Vagina (tissue), 2 donors: ENCODE measurements around the gene ISOC1.

Experiments
- POLR2AphosphoS5 ChIP-seq, 2 donors: sonication (generic); formaldehyde crosslinking; IDR thresholded peaks; one replicate each; pipeline ENCODE4 v1.9.0; 2017; ENCODE audit warnings: antibody characterized with exemption in 2 of 2, mild to moderate bottlenecking in 2 of 2, low read depth in 1 of 2; ENCODE audit not compliant: insufficient read depth in 1 of 2
- TF ChIP-seq, protein P1 (sequence below), 3 experiments: fragments of 450-650 bp in 2 of 3; fragments of 200-600 bp in 1 of 3; sonication (generic) in 1 of 3; IDR thresholded peaks; one replicate each; pipeline ENCODE4 v1.5.1; 2017 to 2019; ENCODE audit warnings: antibody characterized with exemption in 3 of 3, mild to moderate bottlenecking in 2 of 3, moderate library complexity in 2 of 3

DNA sequence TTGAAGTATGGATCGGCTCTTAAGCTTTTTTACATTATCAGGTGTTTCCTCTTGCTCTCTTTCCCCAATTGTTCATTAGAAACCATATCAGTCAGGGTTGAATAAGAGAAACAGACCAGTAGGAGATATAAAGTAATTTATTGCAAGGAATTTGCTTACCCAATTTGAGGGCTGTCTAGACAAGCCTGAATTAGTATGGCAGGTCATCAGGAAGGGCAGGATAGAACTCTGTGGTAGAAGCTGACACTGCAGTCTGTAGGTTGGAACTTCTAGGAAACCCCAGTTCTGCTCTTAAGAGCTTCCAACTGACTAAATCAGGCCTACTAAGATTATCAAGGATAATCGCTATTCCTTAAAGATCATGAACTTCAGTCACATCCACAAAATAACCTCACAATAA lies 24.3 kb downstream of the ISOC1 start:
- TF ChIP-seq, protein P1, sequence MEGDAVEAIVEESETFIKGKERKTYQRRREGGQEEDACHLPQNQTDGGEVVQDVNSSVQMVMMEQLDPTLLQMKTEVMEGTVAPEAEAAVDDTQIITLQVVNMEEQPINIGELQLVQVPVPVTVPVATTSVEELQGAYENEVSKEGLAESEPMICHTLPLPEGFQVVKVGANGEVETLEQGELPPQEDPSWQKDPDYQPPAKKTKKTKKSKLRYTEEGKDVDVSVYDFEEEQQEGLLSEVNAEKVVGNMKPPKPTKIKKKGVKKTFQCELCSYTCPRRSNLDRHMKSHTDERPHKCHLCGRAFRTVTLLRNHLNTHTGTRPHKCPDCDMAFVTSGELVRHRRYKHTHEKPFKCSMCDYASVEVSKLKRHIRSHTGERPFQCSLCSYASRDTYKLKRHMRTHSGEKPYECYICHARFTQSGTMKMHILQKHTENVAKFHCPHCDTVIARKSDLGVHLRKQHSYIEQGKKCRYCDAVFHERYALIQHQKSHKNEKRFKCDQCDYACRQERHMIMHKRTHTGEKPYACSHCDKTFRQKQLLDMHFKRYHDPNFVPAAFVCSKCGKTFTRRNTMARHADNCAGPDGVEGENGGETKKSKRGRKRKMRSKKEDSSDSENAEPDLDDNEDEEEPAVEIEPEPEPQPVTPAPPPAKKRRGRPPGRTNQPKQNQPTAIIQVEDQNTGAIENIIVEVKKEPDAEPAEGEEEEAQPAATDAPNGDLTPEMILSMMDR (IDR thresholded peaks at IDR 0.05) = no peak
- TF ChIP-seq POLR2AphosphoS5 (IDR thresholded peaks at IDR 0.05; ENCODE audit: insufficient read depth in 1 of 2, low read depth in 1 of 2) = no peak
